ENCODE measurements around the gene IL24.

The IL24 gene

DNA sequence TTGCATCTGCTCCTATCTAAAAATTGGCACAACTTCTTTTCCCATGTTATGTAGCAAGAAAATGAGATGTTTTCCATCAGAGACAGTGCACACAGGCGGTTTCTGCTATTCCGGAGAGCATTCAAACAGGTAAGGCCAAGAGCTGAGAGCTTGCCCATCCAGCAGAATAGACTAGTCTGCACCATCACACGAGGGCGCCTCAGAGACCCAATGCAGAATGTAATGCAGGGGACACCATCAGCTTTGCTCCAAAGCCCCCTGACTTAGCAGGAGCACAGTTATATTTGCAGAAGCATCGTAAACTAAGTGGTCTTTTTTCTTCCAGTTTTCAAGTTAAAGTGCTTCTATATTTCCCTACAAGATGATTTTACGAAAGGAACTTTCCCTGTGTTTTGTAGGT is 4.7 kb downstream of the IL24 start:
- H3K36me3 ChIP-seq (ENCODE audit: control insufficient read depth, insufficient read depth, low read length): no peaks in the 10 kb centered on the region
- no peaks in the 10 kb centered on the region for H3K27me3 ChIP-seq (ENCODE audit: control insufficient read depth, insufficient read depth, low read length, poor library complexity, severe bottlenecking)
- H3K9me3 ChIP-seq (ENCODE audit: control insufficient read depth, low read length): no peaks in the 10 kb centered on the region
- no peaks in the 10 kb centered on the region for H3K4me1 ChIP-seq (ENCODE audit: control insufficient read depth, insufficient read depth, low read length)
- WGBS, 2 experiments: 90 to 91% methylated on average over 5 of the region's 6 CpGs
- H3K4me3 ChIP-seq (ENCODE audit: insufficient read depth, low read depth, low read length): no peak overlapping the region
- H3K27ac ChIP-seq (ENCODE audit: insufficient read depth, low read depth, low read length, poor library complexity, severe bottlenecking): no peak overlapping the region

DNA sequence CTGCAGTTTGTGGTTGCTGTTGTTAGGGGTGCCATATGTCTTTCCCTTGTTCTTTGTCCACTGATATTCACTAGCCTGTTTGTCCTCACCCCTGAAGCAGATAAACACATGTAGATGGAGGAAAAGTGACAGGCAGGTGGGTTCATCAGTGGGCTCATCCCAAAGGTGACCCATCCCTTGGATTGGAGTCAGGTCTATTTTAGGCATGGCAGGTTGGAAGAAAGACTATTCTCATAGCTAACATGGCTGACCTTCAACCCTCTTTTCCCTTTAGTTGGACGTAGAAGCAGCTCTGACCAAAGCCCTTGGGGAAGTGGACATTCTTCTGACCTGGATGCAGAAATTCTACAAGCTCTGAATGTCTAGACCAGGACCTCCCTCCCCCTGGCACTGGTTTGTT is 5.5 kb downstream of the IL24 start:
- Histone ChIP-seq H3K27ac (ENCODE audit: insufficient read depth, low read depth, low read length, poor library complexity, severe bottlenecking) (no peak overlapping the region), H3K4me1 (ENCODE audit: control insufficient read depth, insufficient read depth, low read length) (no peaks in the 10 kb centered on the region), H3K36me3 (ENCODE audit: control insufficient read depth, insufficient read depth, low read length) (no peaks in the 10 kb centered on the region), H3K9me3 (ENCODE audit: control insufficient read depth, low read length) (no peaks in the 10 kb centered on the region), H3K27me3 (ENCODE audit: control insufficient read depth, insufficient read depth, low read length, poor library complexity, severe bottlenecking) (peaks cover 5% of the 10 kb centered on the region), H3K4me3 (ENCODE audit: insufficient read depth, low read depth, low read length) (no peak overlapping the region)
- 83 to 91% methylated on average over 1 of the region's 1 CpG for WGBS, 2 experiments

DNA sequence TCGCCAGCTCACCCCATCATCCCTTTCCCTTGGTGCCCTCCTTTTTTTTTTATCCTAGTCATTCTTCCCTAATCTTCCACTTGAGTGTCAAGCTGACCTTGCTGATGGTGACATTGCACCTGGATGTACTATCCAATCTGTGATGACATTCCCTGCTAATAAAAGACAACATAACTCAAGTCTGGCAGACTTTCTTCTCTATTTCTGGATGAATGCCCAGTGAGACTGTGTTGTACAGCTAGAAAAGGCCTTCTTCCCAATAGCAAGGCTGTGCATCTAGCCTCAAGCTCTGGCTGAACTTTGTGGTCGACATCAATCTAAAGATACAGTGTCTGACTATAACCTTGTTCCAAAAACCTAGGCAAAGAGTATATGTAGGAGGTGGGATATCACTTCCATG is 6.4 kb downstream of the IL24 start:
- Histone ChIP-seq H3K27ac (ENCODE audit: insufficient read depth, low read depth, low read length, poor library complexity, severe bottlenecking) (no peak overlapping the region), H3K36me3 (ENCODE audit: control insufficient read depth, insufficient read depth, low read length) (no peaks in the 10 kb centered on the region), H3K4me3 (ENCODE audit: insufficient read depth, low read depth, low read length) (no peak overlapping the region), H3K4me1 (ENCODE audit: control insufficient read depth, insufficient read depth, low read length) (no peaks in the 10 kb centered on the region), H3K27me3 (ENCODE audit: control insufficient read depth, insufficient read depth, low read length, poor library complexity, severe bottlenecking) (peaks cover 15% of the 10 kb centered on the region), H3K9me3 (ENCODE audit: control insufficient read depth, low read length) (no peaks in the 10 kb centered on the region)
- WGBS, 2 experiments: 84 to 90% methylated on average over 2 of the region's 2 CpGs

DNA sequence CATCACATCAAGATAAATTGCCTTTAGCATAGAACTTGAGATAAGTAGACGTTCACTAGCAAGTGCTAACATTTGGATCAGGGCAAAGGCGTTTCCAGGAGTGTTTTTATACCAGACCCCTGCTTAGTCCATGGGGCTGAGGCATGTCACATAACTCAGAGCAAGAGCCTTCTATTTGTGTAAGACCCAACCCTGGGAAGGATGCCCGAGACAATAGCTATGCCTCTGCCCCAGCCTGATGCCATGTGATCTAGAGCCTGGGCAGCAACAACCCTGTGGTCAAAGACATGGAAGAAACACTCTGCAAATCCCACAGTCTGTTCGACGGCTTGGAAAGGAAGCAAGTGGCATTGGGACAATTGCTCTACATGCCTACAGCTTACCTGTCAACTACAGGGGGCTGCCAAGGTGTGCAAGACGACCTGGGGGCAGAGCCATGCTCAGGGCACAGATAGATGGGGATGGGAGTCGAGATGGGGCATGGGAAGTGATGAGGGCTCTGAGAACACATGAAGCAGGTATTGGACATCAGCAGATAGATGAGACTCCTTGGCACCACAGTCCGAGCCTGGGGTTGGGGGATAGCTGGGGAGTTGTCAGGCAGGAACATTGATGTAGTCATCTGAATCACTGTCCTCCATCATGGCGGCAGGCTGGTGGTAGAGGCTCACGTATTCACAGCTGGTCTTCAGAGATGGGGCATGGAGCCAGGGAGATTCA is 7.3 kb downstream of the IL24 start:
- H3K9me3 ChIP-seq (ENCODE audit: control insufficient read depth, low read length): no peaks in the 10 kb centered on the region
- H3K36me3 ChIP-seq (ENCODE audit: control insufficient read depth, insufficient read depth, low read length): no peaks in the 10 kb centered on the region
- WGBS, 2 experiments: 89 to 91% methylated on average over 10 of the region's 10 CpGs
- H3K4me3 ChIP-seq (ENCODE audit: insufficient read depth, low read depth, low read length): no peak overlapping the region
- peaks cover 24% of the 10 kb centered on the region for H3K27me3 ChIP-seq (ENCODE audit: control insufficient read depth, insufficient read depth, low read length, poor library complexity, severe bottlenecking)
- H3K27ac ChIP-seq (ENCODE audit: insufficient read depth, low read depth, low read length, poor library complexity, severe bottlenecking): no peak overlapping the region
- H3K4me1 ChIP-seq (ENCODE audit: control insufficient read depth, insufficient read depth, low read length): no peaks in the 10 kb centered on the region

DNA sequence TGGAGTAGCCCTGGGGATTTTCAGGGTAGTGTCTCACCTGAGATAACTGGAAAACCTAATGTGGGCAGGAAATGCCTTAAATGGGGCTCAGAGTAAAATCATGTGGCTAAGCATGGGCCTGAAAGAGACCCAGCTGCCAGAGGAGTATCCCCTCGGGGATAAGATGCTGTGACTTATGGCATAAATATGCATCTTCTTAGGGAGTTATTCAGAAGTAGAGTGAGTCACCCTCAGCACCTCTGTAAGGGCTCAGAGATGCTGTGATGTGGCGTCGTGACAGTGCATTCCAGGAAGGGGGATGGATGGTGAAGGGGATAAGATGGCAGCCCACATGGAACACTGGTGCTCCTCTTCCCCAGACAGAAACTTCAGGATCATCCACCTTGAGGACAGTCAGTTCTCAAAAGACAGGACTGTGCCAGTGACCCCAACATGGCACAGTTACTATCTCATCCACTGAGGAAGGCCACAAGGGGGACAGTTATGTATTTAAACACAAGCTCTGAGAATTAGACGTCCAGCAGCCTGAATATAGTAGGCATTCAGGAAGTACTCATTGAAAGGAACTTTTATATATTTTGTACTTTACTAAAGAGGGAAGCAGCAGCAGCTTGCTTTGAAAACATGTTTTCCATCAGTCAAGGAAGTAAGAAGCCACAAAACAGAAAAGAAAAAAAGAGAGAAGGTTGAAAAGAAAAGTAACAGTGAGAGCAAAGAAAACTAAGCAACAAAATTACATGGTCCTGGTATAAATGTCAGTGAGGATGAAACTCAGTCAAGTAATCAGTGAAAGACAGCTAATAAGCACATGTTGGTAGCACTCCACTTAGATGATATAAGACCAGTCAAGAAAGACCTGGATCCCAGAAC is 8.3 kb downstream of the IL24 start:
- Histone ChIP-seq H3K27me3 (ENCODE audit: control insufficient read depth, insufficient read depth, low read length, poor library complexity, severe bottlenecking) (peaks cover 34% of the 10 kb centered on the region), H3K27ac (ENCODE audit: insufficient read depth, low read depth, low read length, poor library complexity, severe bottlenecking) (no peak overlapping the region), H3K9me3 (ENCODE audit: control insufficient read depth, low read length) (no peaks in the 10 kb centered on the region), H3K36me3 (ENCODE audit: control insufficient read depth, insufficient read depth, low read length) (no peaks in the 10 kb centered on the region), H3K4me3 (ENCODE audit: insufficient read depth, low read depth, low read length) (no peak overlapping the region), H3K4me1 (ENCODE audit: control insufficient read depth, insufficient read depth, low read length) (no peaks in the 10 kb centered on the region)
- 64 to 86% methylated on average over 4 of the region's 4 CpGs for WGBS, 2 experiments

DNA sequence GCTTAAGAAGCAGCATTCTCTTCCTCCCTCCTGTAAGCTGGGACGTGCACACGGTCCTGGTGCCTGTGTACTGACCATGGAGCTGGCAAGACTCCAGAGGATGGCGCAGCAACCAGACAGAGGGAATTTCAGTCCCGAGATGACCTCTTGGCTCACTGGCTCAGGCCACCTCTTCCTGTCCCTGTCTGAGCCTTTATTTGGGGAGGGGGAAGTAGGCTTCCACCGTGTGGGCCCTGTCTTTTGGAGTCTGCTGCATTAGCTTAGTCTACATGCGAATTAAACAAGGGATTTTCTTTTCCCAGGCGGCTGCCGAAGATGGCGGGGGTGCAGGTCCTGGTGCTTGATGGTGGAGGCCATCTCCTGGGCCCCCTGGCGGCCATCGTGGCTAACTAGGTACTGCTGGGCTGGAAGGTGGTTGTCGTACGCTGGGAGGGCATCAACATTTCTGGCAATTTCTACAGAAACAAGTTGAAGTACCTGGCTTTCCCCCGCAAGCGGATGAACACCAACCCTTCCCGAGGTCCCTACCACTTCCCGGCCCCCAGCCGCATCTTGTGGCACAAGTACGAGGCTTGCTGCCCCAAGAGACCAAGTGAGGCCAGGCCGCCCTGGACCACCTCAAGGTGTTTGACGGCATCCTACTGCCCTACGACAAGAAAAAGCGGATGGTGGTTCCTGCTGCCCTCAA is 10.2 kb downstream of the IL24 start:
- H3K27me3 ChIP-seq (ENCODE audit: control insufficient read depth, insufficient read depth, low read length, poor library complexity, severe bottlenecking): peaks cover 44% of the 10 kb centered on the region
- WGBS, 2 experiments: 78 to 81% methylated on average over 23 of the region's 23 CpGs
- H3K4me1 ChIP-seq (ENCODE audit: control insufficient read depth, insufficient read depth, low read length): no peaks in the 10 kb centered on the region

DNA sequence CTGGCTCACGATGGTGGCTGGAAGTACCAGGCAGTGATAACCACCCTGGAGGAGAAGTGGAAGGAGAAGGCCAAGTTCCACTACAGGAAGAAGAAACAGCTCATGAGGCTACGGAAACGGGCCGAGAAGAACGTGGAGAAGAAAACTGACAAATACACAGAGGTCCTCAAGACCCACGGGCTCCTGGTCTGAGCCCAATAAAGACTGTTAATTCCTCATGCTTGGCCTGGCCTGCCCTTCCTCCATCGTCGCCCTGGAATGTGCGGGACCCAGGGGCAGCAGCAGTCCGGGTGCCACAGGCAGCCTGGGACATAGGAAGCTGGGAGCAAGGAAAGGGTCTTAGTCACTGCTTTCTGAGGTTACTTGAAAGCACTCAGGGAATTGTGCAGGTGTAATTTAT is 10.8 kb downstream of the IL24 start:
- WGBS, 2 experiments: 91 to 93% methylated on average over 10 of the region's 10 CpGs
- Histone ChIP-seq H3K9me3 (ENCODE audit: control insufficient read depth, low read length) (no peaks in the 10 kb centered on the region), H3K36me3 (ENCODE audit: control insufficient read depth, insufficient read depth, low read length) (no peaks in the 10 kb centered on the region), H3K4me3 (ENCODE audit: insufficient read depth, low read depth, low read length) (no peak overlapping the region), H3K27ac (ENCODE audit: insufficient read depth, low read depth, low read length, poor library complexity, severe bottlenecking) (no peak overlapping the region), H3K4me1 (ENCODE audit: control insufficient read depth, insufficient read depth, low read length) (no peaks in the 10 kb centered on the region), H3K27me3 (ENCODE audit: control insufficient read depth, insufficient read depth, low read length, poor library complexity, severe bottlenecking) (peaks cover 50% of the 10 kb centered on the region)

More for the DNA sequence above, 10.2 kb downstream of the IL24 start:
- no peaks in the 10 kb centered on the region for H3K9me3 ChIP-seq (ENCODE audit: control insufficient read depth, low read length)
- H3K36me3 ChIP-seq (ENCODE audit: control insufficient read depth, insufficient read depth, low read length): no peaks in the 10 kb centered on the region
- H3K4me3 ChIP-seq (ENCODE audit: insufficient read depth, low read depth, low read length): no peak overlapping the region
- no peak overlapping the region for H3K27ac ChIP-seq (ENCODE audit: insufficient read depth, low read depth, low read length, poor library complexity, severe bottlenecking)

DNA sequence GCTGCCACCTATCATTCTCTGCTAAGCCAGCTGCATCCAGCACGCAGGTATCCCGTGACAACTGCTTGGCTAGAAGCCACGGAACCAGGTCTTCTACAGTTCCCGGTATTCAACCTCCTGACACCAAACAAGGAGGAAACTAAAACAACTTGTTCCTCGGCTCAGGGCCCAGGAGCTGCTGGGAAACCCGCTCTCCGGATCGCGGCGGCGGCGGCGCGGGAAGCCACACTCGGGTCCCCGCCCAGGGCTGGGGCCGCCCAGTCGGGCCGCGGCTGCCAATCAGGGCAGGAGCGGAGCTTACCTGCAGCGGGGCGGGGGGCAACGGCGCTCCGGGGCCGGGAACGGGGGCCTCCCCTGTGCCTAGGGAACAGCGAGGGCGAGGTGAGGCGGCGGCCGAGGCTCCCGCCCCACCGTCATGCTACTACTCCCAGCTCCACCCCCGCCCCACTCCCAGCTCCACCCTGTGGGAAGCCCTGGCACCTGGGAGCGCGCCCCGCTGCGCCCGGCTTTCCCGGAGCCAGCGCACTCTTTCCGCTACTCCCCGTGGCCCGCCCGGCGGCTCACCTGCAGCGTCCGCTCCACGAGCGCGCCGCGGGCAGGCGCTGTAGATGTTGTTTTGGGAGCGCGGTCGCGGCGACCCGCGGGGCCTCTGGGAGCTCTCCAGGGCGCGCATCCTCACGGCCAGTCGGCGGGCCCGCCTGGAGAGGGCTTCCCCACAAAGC is 12.1 kb downstream of the IL24 start:
- no peaks in the 10 kb centered on the region for H3K9me3 ChIP-seq (ENCODE audit: control insufficient read depth, low read length)
- H3K4me1 ChIP-seq (ENCODE audit: control insufficient read depth, insufficient read depth, low read length): no peaks in the 10 kb centered on the region
- H3K4me3 ChIP-seq (ENCODE audit: insufficient read depth, low read depth, low read length): peak overlapping the region; percentile 39
- H3K27ac ChIP-seq (ENCODE audit: insufficient read depth, low read depth, low read length, poor library complexity, severe bottlenecking): no peak overlapping the region
- H3K27me3 ChIP-seq (ENCODE audit: control insufficient read depth, insufficient read depth, low read length, poor library complexity, severe bottlenecking): peaks cover 56% of the 10 kb centered on the region
- no peaks in the 10 kb centered on the region for H3K36me3 ChIP-seq (ENCODE audit: control insufficient read depth, insufficient read depth, low read length)
- WGBS, 2 experiments: 1% methylated on average over 69 of the region's 69 CpGs

DNA sequence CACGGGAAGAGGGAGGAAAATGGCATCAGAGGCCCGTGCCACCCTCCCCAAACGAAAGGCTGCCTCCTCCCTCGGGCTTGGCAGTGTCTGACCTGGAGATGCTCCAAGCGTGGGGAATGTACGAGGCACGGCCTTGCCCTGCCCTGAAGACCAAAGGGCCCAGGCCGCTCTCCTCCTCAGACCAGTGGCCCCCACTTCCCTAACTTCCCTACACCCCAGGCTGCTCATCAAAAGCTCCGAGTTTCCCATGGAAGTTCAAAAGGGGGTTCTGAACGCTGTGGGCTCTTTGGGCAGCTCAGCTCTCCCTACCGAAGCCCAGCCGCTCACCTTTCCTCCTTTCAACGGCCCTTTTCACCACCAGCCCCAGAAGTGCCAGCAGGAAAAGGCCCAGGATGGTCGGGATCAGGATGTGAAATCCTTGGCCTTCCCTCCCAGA is 12.7 kb downstream of the IL24 start:
- peaks cover 56% of the 10 kb centered on the region for H3K27me3 ChIP-seq (ENCODE audit: control insufficient read depth, insufficient read depth, low read length, poor library complexity, severe bottlenecking)
- H3K9me3 ChIP-seq (ENCODE audit: control insufficient read depth, low read length): no peaks in the 10 kb centered on the region
- 18 to 21% methylated on average over 14 of the region's 14 CpGs for WGBS, 2 experiments

More for the DNA sequence above, 12.7 kb downstream of the IL24 start:
- Histone ChIP-seq H3K4me1 (ENCODE audit: control insufficient read depth, insufficient read depth, low read length) (no peaks in the 10 kb centered on the region), H3K4me3 (ENCODE audit: insufficient read depth, low read depth, low read length) (peak overlapping the region; percentile 39), H3K36me3 (ENCODE audit: control insufficient read depth, insufficient read depth, low read length) (no peaks in the 10 kb centered on the region), H3K27ac (ENCODE audit: insufficient read depth, low read depth, low read length, poor library complexity, severe bottlenecking) (no peak overlapping the region)

Measured in ectodermal cell (in vitro differentiated cells).